ENCODE data around the gene ARL6IP6.

DNA sequence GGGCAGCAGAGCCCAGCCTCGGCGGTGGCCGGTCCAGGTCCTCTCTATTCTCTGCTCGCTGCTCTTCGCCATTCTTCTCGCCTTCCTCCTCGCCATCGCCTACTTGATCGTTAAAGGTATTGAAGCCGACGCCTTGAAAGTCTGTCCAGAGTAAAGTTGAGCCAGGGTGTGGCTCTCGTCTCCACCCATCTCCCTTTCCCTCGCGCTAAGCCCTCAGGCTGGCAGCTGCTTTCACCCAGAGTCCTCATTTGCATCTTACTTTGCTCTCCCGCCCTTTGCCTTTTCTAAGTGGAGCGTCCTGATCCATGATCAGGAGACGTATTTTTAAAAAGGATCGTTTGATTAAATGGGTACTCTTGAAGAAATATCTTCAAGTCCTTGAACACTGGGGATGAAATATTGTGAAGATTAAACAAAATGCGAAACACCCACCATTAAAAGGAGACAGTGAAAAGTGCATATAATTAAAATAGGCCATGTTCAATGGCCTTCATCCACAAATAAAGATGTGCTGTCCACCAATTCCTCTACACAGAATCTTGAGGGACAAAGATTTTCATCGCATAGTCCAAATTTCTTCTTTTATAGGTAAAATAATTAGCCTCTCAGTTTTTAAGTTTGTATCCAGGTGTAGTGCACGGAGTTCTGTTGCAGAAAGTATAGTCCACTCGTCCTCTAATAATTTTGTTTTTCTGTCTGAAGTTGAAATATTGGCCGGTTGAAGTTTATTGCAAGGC is 657 bp downstream of the ARL6IP6 start:
- TF ChIP-seq, protein P1, sequence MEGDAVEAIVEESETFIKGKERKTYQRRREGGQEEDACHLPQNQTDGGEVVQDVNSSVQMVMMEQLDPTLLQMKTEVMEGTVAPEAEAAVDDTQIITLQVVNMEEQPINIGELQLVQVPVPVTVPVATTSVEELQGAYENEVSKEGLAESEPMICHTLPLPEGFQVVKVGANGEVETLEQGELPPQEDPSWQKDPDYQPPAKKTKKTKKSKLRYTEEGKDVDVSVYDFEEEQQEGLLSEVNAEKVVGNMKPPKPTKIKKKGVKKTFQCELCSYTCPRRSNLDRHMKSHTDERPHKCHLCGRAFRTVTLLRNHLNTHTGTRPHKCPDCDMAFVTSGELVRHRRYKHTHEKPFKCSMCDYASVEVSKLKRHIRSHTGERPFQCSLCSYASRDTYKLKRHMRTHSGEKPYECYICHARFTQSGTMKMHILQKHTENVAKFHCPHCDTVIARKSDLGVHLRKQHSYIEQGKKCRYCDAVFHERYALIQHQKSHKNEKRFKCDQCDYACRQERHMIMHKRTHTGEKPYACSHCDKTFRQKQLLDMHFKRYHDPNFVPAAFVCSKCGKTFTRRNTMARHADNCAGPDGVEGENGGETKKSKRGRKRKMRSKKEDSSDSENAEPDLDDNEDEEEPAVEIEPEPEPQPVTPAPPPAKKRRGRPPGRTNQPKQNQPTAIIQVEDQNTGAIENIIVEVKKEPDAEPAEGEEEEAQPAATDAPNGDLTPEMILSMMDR (IDR thresholded peaks at IDR 0.05): no peak
- TF ChIP-seq EP300 (IDR thresholded peaks at IDR 0.05) (no peak), POLR2AphosphoS5 (IDR thresholded peaks at IDR 0.05) (no peak)
